Mesodermal cell (in vitro differentiated cells): ENCODE data around the gene EIF2B1.

Source experiments
- H3K27ac ChIP-seq: 2 replicates; pipeline ENCODE4 v1.7.0; 2013; ENCODE audit warnings: mild to moderate bottlenecking, low read depth, low read length, moderate library complexity; ENCODE audit not compliant: severe bottlenecking
- H3K36me3 ChIP-seq: 2 replicates; pipeline ENCODE4 v1.7.1; 2013; ENCODE audit warnings: mild to moderate bottlenecking, low read length, moderate library complexity; ENCODE audit not compliant: control insufficient read depth, insufficient read depth
- H3K4me1 ChIP-seq: one replicate; pipeline ENCODE4 v1.7.1; 2013; ENCODE audit warnings: mild to moderate bottlenecking, low read length; ENCODE audit not compliant: insufficient read depth, control insufficient read depth, poor library complexity, severe bottlenecking
- H3K4me3 ChIP-seq: 2 replicates; pipeline ENCODE4 v1.7.0; 2013; ENCODE audit warnings: low read length, control low read depth, mild to moderate bottlenecking; ENCODE audit not compliant: insufficient read depth, poor library complexity, severe bottlenecking; ENCODE audit errors: extremely low read depth
- H3K9me3 ChIP-seq: 2 replicates; pipeline ENCODE4 v1.7.1; 2013; ENCODE audit warnings: mild to moderate bottlenecking, low read length, moderate library complexity; ENCODE audit not compliant: control insufficient read depth
- WGBS, 2 experiments: methylation state at CpG; one replicate each; pipeline ENCODE4 v1.1.5; 2013; ENCODE audit warnings: missing lambda C conversion rate in 2 of 2; ENCODE audit not compliant: insufficient coverage in 2 of 2; 5-methylcytosine and 5-hydroxymethylcytosine counted together

Gene EIF2B1

DNA sequence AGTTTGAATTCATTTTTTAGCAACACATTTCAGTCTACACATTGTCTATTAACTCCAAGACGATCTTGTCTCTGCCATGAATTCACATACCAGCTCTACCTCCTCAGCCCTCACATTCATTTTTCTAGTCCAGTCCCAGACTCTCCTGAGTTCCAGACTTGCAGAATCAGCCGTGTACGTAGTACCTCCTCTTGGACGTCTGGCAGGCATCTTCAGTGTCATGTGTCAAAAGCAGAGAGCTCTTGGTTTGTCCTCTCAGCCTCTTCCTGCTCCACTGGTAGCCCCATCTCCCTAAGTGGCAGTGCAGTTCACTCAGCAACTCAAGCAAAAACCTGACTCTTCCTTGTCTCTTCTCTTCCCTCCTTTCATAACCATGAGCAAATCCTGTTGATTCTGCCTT is 22.9 kb upstream of the EIF2B1 start:
- 94 to 100% methylated on average over 2 to 4 of the region's 4 CpGs for WGBS, 2 experiments
- Histone ChIP-seq H3K27ac (no peak overlapping the region), H3K36me3 (peaks cover 68% of the 10 kb centered on the region), H3K4me1 (no peaks in the 10 kb centered on the region), H3K4me3 (no peak overlapping the region), H3K9me3 (no peaks in the 10 kb centered on the region)

DNA sequence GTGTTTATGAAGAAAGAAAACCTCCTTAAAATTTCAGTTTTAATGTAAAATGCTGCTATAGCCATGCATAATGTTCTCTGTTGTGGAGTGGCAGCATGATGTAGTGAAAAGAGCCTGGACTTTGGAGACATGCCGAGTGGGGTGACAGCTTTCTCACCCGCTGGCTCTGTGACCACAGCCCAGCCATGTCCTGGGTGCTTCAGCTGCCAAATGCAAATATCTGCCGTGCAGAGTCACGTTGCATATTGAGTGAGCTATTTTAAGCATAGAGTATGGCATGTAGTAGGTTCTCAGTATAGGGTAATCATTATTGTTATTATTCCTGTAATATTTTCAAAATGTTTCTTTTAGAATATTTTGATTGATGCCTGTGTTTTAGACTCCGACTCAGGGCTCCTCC is 21.9 kb upstream of the EIF2B1 start:
- Histone ChIP-seq H3K4me1 (no peaks in the 10 kb centered on the region), H3K36me3 (peaks cover 69% of the 10 kb centered on the region), H3K9me3 (no peaks in the 10 kb centered on the region), H3K27ac (no peak overlapping the region), H3K4me3 (no peak overlapping the region)
- 81 to 100% methylated on average over 2 to 4 of the region's 5 CpGs for WGBS, 2 experiments

GRCh38 chr12:123654129-123654701 is 20.7 kb upstream of the EIF2B1 start:
- H3K4me1 ChIP-seq, result no peaks in the 10 kb centered on the region
- peaks cover 72% of the 10 kb centered on the region for H3K36me3 ChIP-seq
- WGBS, 2 experiments, result 92 to 95% methylated on average over 3 to 4 of the region's 4 CpGs
- no peaks in the 10 kb centered on the region for H3K9me3 ChIP-seq
- no peak overlapping the region for H3K27ac ChIP-seq
- no peak overlapping the region for H3K4me3 ChIP-seq

DNA sequence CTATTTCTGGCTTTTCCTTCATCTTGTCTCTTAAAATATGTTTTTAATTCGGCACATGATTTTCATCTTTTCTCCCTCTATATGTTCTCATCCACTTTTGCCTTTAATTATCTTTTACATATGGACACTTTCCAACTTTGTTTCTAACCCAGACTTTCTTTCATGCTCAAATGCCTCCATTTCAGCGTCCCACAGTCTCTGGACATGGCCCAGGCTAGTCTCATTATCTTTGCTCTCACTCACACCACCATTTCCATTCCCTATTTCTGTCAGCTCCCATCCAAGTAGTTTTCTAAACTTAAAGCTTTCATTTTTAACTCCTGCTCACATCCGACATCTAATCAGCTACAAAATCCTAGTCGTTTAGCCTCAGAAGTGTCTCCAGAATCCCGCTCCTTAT is 14.9 kb upstream of the EIF2B1 start:
- Histone ChIP-seq H3K9me3 (no peaks in the 10 kb centered on the region), H3K4me1 (no peaks in the 10 kb centered on the region), H3K4me3 (no peak overlapping the region), H3K36me3 (peaks cover 79% of the 10 kb centered on the region), H3K27ac (no peak overlapping the region)
- 95 to 99% methylated on average over 4 to 5 of the region's 5 CpGs for WGBS, 2 experiments

DNA sequence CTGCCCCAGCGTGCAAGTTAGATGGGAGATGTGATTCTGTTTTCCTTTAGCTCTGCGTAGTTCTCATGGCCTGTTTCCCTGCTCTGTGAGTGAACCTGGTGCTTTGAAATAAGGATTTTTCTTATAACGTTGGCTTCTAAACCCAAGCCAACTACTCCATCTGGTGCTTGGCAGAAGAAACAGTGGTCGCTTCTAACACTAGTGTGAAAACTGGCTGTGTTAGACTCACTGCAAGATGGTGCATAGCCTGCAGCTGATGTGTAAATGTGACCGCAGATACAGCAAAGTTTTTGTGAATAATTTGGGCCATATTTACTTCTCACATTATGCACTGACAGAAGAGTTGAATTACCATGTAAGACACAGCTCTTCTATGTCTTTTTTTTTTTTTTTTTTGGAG is 12.4 kb upstream of the EIF2B1 start:
- Histone ChIP-seq H3K4me3 (no peak overlapping the region), H3K36me3 (peaks cover 83% of the 10 kb centered on the region)
- 90 to 100% methylated on average over 2 to 3 of the region's 5 CpGs for WGBS, 2 experiments

GRCh38 chr12:123645380-123645779 is 11.9 kb upstream of the EIF2B1 start:
- no peak overlapping the region for H3K27ac ChIP-seq
- peaks cover 78% of the 10 kb centered on the region for H3K36me3 ChIP-seq
- 92 to 97% methylated on average over 2 to 3 of the region's 3 CpGs for WGBS, 2 experiments
- no peaks in the 10 kb centered on the region for H3K4me1 ChIP-seq
- no peaks in the 10 kb centered on the region for H3K9me3 ChIP-seq
- no peak overlapping the region for H3K4me3 ChIP-seq

More for the DNA sequence above, 12.4 kb upstream of the EIF2B1 start:
- no peaks in the 10 kb centered on the region for H3K9me3 ChIP-seq
- no peaks in the 10 kb centered on the region for H3K4me1 ChIP-seq
- no peak overlapping the region for H3K27ac ChIP-seq

- no peak overlapping the region for H3K4me3 ChIP-seq
- no peaks in the 10 kb centered on the region for H3K4me1 ChIP-seq
- H3K36me3 ChIP-seq, result peaks cover 68% of the 10 kb centered on the region
- WGBS, 2 experiments, result 85% methylated on average over 4 of the region's 7 CpGs; no CpG with 5 or more reads in 1 of the 2 experiments
- no peaks in the 10 kb centered on the region for H3K9me3 ChIP-seq
- H3K27ac ChIP-seq, result no peak overlapping the region
Measured at GRCh38 chr12:123643911-123644310, 10.4 kb upstream of the EIF2B1 start.

- Histone ChIP-seq H3K9me3 (no peaks in the 10 kb centered on the region), H3K4me3 (peak overlapping the region; percentile 96), H3K27ac (peak overlapping the region; percentile 85), H3K4me1 (peaks cover 6% of the 10 kb centered on the region), H3K36me3 (peaks cover 36% of the 10 kb centered on the region)
- 13 to 17% methylated on average over 8 to 16 of the region's 19 CpGs for WGBS, 2 experiments
Measured at GRCh38 chr12:123634142-123634561, 666 bp upstream of the EIF2B1 start.

- H3K36me3 ChIP-seq, result peaks cover 92% of the 10 kb centered on the region
- WGBS, 2 experiments, result 88 to 94% methylated on average over 13 to 14 of the region's 15 CpGs
- no peak overlapping the region for H3K4me3 ChIP-seq
- no peaks in the 10 kb centered on the region for H3K4me1 ChIP-seq
- H3K27ac ChIP-seq, result no peak overlapping the region
- no peaks in the 10 kb centered on the region for H3K9me3 ChIP-seq
Measured at GRCh38 chr12:123621619-123622530, 11.6 kb downstream of the EIF2B1 start.

DNA sequence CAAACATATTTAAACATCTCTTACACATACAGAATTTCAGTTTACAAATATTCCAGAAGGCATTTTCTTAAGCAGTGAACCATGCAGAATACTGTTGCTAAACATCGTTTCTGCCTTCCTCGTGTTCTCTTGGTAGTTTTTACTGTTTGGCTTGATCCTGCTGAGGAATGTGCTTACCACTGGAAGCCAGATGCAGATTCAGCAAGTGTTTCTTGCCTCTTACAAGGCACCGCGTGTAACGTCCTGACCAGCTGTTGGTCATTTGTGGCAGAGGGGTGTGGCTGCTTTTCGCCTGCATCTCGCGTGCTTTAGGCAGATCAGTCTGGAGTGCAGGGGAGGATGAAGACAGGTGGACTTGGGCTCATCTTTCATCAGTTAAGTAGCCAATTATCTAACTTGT is 12.4 kb downstream of the EIF2B1 start:
- 89 to 97% methylated on average over 7 to 8 of the region's 8 CpGs for WGBS, 2 experiments

DNA sequence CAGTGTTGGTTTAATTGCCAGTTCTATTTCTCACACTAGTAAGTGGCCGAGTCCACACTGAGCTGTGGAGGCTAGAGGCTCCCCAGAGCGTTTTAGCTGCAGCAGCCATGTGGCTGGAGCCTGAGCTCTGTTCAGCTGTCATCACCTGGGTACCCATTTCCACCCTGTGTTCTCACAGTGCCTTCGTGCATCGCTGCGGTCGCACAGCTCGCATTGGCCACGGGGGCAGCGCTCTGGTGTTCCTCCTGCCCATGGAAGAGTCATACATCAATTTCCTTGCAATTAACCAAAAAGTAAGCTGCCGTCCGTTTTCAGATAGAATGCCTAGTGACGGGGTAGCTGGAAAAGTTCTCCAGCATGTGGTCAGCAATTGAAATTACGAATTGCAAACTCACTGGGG is 15.9 kb downstream of the EIF2B1 start:
- H3K27ac ChIP-seq, result no peak overlapping the region
- H3K4me1 ChIP-seq, result no peaks in the 10 kb centered on the region
- no peaks in the 10 kb centered on the region for H3K9me3 ChIP-seq
- H3K4me3 ChIP-seq, result no peak overlapping the region
- H3K36me3 ChIP-seq, result peaks cover 93% of the 10 kb centered on the region
- 94 to 98% methylated on average over 9 to 13 of the region's 13 CpGs for WGBS, 2 experiments

More for the DNA sequence above, 12.4 kb downstream of the EIF2B1 start:
- H3K4me3 ChIP-seq, result no peak overlapping the region
- H3K27ac ChIP-seq, result no peak overlapping the region
- no peaks in the 10 kb centered on the region for H3K4me1 ChIP-seq
- no peaks in the 10 kb centered on the region for H3K9me3 ChIP-seq
- H3K36me3 ChIP-seq, result peaks cover 92% of the 10 kb centered on the region
